Stimulated activated naive B cell treated with anti-CD40 and anti-IgM and Interleukin-4, amounts not matched to agents 10 μg/mL and 1 μg/mL and 100 μg/mL, for 72 hours (primary cell): ENCODE results near the gene CD151.
A peak's percentile ranks its signal among the peaks of the same experiment; 100 is the strongest.

ENCODE experiments used
- ATAC-seq, 2 donors: fragments of 150-1000 bp; cut with Tn5 transposase; replicated peaks; 2 replicates each; pipeline ENCODE4 v1.10.0; 2021; ENCODE audit warnings: moderate library complexity in 1 of 2
- DNase-seq: peaks from one replicate; pipeline ENCODE4 v3.0.0; 2021
- H3K27ac Mint-ChIP-seq: one replicate; pipeline ENCODE4 v1.8.0; 2022; ENCODE audit warnings: mild to moderate bottlenecking, mixed read lengths
- H3K27me3 Mint-ChIP-seq, 2 donors: one replicate each; pipeline ENCODE4 v1.8.0; 2022; ENCODE audit warnings: mixed read lengths in 2 of 2
- H3K36me3 Mint-ChIP-seq, 2 donors: one replicate each; pipeline ENCODE4 v1.8.0; 2022; ENCODE audit warnings: mixed read lengths in 2 of 2, mild to moderate bottlenecking in 1 of 2
- H3K4me1 Mint-ChIP-seq, 2 donors: one replicate each; pipeline ENCODE4 v1.8.0; 2022; ENCODE audit warnings: mixed read lengths in 2 of 2, mild to moderate bottlenecking in 1 of 2
- H3K4me3 Mint-ChIP-seq, 2 donors: one replicate each; pipeline ENCODE4 v1.8.0; 2022; ENCODE audit warnings: mild to moderate bottlenecking in 2 of 2, mixed read lengths in 2 of 2, moderate library complexity in 1 of 2
- H3K9me3 Mint-ChIP-seq, 2 donors: one replicate each; pipeline ENCODE4 v1.8.0; 2022; ENCODE audit warnings: mixed read lengths in 2 of 2, mild to moderate bottlenecking in 1 of 2

The CD151 gene

DNA sequence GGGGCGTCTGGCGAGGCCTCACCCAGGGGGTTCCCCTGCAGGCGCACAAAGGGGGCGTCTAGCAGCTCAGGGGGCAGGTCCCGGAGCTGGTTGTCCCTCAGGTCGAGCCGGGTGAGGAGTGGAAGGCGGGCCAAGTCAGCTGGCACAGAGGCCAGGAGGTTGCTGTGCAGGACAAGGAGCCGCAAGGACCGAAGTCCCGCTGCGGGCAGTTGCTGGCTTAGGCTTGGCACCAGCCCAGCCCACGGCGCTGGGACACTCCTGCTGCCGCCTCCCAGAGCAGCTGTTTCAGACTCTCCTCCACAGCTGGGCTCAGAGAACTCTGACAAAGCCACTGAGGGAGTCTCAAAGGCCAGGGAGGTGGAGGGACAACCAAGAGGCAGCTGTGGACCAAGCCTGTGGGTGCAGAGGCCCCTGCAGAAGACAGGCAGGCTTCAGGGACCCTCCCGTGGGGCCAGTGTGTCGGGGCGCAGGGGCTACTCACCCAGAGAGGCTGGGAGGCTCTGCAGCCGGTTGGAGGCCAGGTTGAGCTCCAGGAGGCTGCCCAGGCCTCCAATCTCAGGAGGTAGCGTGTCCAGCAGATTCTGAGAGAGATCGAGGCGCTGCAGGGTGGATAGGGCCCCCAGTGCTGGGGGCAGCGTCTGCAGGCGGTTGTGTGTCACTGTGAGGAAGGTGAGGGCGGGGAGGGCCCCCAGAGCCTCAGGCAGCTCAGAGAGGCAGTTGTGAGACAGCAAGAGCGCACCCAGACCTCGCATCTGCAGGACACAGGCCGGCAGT, 29.9 kb upstream of the CD151 start:
- Mint-ChIP-seq H3K36me3 (peaks cover 2 to 16% of the 10 kb centered on the region in 2 donors), H3K4me3 (peak overlapping the region in 1 of 2 donors; percentile 25), H3K27me3 (no peaks in the 10 kb centered on the region), H3K9me3 (no peaks in the 10 kb centered on the region), H3K4me1 (peaks cover 12 to 24% of the 10 kb centered on the region in 2 donors), H3K27ac (no peak overlapping the region)
- DNase-seq (no peak), ATAC-seq (no peak)

DNA sequence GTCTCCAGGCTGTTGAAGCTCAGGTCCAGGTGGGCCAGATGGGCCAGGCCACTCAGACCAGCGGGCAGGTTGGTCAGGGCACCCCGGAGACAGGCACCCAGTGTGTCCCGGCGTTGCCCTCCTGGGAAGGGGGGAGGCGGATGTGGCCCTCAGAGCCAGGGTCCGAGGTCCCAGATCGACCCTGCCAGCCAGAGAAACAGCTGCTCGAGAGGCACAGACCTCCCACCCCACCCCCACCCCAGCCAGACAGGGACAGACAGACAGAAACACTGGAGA, 29.3 kb upstream of the CD151 start:
- Mint-ChIP-seq H3K4me3 (peak overlapping the region in 1 of 2 donors; percentile 82), H3K4me1 (peaks cover 13 to 29% of the 10 kb centered on the region in 2 donors), H3K9me3 (no peaks in the 10 kb centered on the region), H3K27ac (no peak overlapping the region), H3K27me3 (no peaks in the 10 kb centered on the region), H3K36me3 (peaks cover 2 to 18% of the 10 kb centered on the region in 2 donors)
- ATAC-seq: no peak
- DNase-seq: no peak

GRCh38 chr11:803770-804598, 28.8 kb upstream of the CD151 start:
- no peak for ATAC-seq

DNA sequence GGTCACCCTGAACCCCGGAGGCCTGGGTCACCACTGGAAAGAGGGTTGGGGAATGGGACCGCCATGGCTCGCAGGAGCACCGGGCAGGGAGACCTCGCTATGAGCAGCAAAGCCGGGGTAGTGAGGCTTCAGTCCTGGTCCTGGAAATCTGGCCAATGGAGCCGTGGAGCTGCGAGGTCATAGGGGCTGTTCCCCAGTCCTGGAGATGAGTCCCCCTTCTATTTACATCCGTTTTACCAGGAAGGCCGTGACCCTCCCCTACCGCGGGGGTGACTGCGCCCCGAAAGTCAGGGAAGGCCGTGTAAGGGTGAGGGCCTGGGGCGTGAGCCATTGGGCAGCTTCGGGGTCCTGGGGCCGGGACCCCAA, 28.2 kb upstream of the CD151 start:
- Mint-ChIP-seq H3K27me3 (no peaks in the 10 kb centered on the region), H3K4me3 (peak overlapping the region; percentile 82 to 83), H3K27ac (peak overlapping the region; percentile 47), H3K36me3 (peaks cover 5 to 22% of the 10 kb centered on the region in 2 donors), H3K4me1 (peaks cover 16 to 36% of the 10 kb centered on the region in 2 donors), H3K9me3 (no peaks in the 10 kb centered on the region)
- DNase-seq: no peak
- ATAC-seq: no peak

More at GRCh38 chr11:803770-804598, 28.8 kb upstream of the CD151 start:
- no peaks in the 10 kb centered on the region for H3K27me3 Mint-ChIP-seq
- peak overlapping the region; percentile 82 to 83 for H3K4me3 Mint-ChIP-seq
- no peak for DNase-seq
- peaks cover 15 to 35% of the 10 kb centered on the region in 2 donors for H3K4me1 Mint-ChIP-seq
- H3K27ac Mint-ChIP-seq: peak overlapping the region; percentile 37
- H3K36me3 Mint-ChIP-seq: peaks cover 2 to 21% of the 10 kb centered on the region in 2 donors
- no peaks in the 10 kb centered on the region for H3K9me3 Mint-ChIP-seq

GRCh38 chr11:808427-809286, 24.1 kb upstream of the CD151 start:
- ATAC-seq: peak in 1 of 2 donors; percentile 0

GRCh38 chr11:809287-810039, 23.3 kb upstream of the CD151 start, which contains the start of gene RPLP2:
RPLP2 (plus strand) TSS chr11:809967; CDS start chr11:810235, 268 bp downstream.
- Mint-ChIP-seq H3K27ac (peak within 1 kb of the TSS; percentile 99), H3K4me3 (peak within 1 kb of the TSS; percentile 91 to 97), H3K4me1 (peaks cover 36 to 51% of the 10 kb centered on the region in 2 donors), H3K27me3 (no peaks in the 10 kb centered on the region), H3K36me3 (peaks cover 31 to 46% of the 10 kb centered on the region in 2 donors), H3K9me3 (no peaks in the 10 kb centered on the region)
- DNase-seq: peak; percentile 96
- peak; percentile 85 to 88 for ATAC-seq

More at GRCh38 chr11:808427-809286, 24.1 kb upstream of the CD151 start:
- peaks cover 28 to 41% of the 10 kb centered on the region in 2 donors for H3K36me3 Mint-ChIP-seq
- H3K27me3 Mint-ChIP-seq: no peaks in the 10 kb centered on the region
- H3K4me3 Mint-ChIP-seq: peak overlapping the region; percentile 91 to 97
- H3K27ac Mint-ChIP-seq: peak overlapping the region; percentile 99
- DNase-seq: no peak
- H3K4me1 Mint-ChIP-seq: peaks cover 37 to 59% of the 10 kb centered on the region in 2 donors
- no peaks in the 10 kb centered on the region for H3K9me3 Mint-ChIP-seq

DNA sequence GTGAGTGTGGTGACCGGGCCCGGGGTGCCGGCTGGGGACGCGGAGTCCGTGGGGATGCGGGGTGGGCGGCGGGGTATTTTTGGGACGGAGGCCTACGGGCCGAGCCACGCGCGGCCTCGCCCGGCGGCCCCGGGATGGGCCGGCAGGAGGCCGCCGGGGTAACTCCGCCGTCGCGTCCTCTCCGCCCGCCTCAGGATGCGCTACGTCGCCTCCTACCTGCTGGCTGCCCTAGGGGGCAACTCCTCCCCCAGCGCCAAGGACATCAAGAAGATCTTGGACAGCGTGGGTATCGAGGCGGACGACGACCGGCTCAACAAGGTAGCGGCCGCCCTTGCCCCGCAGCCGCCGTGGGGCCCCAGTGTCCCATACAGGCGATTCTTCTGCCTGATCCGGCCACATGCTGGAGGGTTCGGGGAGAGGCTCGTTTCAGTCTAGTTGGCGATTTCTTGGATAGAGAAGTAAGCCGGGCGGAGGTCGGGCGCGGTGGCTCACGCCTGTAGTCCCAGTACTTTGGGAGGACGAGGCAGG, 22.6 kb upstream of the CD151 start:
- peak; percentile 7 to 12 for ATAC-seq
- DNase-seq: no peak
- Mint-ChIP-seq H3K9me3 (no peaks in the 10 kb centered on the region), H3K4me1 (peaks cover 33 to 49% of the 10 kb centered on the region in 2 donors), H3K27me3 (no peaks in the 10 kb centered on the region), H3K27ac (peak overlapping the region; percentile 99), H3K4me3 (peak overlapping the region; percentile 91 to 97), H3K36me3 (peaks cover 31 to 46% of the 10 kb centered on the region in 2 donors)

GRCh38 chr11:811446-812245, 21.1 kb upstream of the CD151 start:
- Mint-ChIP-seq H3K27me3 (no peaks in the 10 kb centered on the region), H3K9me3 (no peaks in the 10 kb centered on the region), H3K4me3 (peak overlapping the region; percentile 91 to 97), H3K4me1 (peaks cover 32 to 49% of the 10 kb centered on the region in 2 donors), H3K36me3 (peaks cover 32 to 49% of the 10 kb centered on the region in 2 donors), H3K27ac (peak overlapping the region; percentile 98)
- ATAC-seq (no peak), DNase-seq (no peak)

- Mint-ChIP-seq H3K4me3 (peak overlapping the region; percentile 91 to 97), H3K9me3 (no peaks in the 10 kb centered on the region), H3K27ac (peak overlapping the region; percentile 98), H3K4me1 (peaks cover 32 to 47% of the 10 kb centered on the region in 2 donors), H3K27me3 (no peaks in the 10 kb centered on the region), H3K36me3 (peaks cover 32 to 49% of the 10 kb centered on the region in 2 donors)
- no peak for ATAC-seq
- DNase-seq: no peak
Measured at GRCh38 chr11:812390-812789, 20.4 kb upstream of the CD151 start.

- Mint-ChIP-seq H3K4me3 (no peak overlapping the region), H3K27ac (peak overlapping the region; percentile 98), H3K4me1 (peaks cover 30 to 41% of the 10 kb centered on the region in 2 donors)
Measured at GRCh38 chr11:813072-813455, 19.7 kb upstream of the CD151 start.

GRCh38 chr11:813456-814096, 19.2 kb upstream of the CD151 start:
- Mint-ChIP-seq H3K27me3 (no peaks in the 10 kb centered on the region), H3K36me3 (peaks cover 34 to 49% of the 10 kb centered on the region in 2 donors), H3K9me3 (no peaks in the 10 kb centered on the region), H3K4me1 (peaks cover 31 to 40% of the 10 kb centered on the region in 2 donors), H3K27ac (peak overlapping the region; percentile 81), H3K4me3 (peak overlapping the region in 1 of 2 donors; percentile 3)
- DNase-seq: no peak
- ATAC-seq: no peak

More at GRCh38 chr11:813072-813455, 19.7 kb upstream of the CD151 start:
- ATAC-seq: no peak
- DNase-seq: no peak
- Mint-ChIP-seq H3K9me3 (no peaks in the 10 kb centered on the region), H3K27me3 (no peaks in the 10 kb centered on the region), H3K36me3 (peaks cover 34 to 49% of the 10 kb centered on the region in 2 donors)
